GM19452 (cell line): ENCODE measurements around the gene DSCAM.

Experiments
- ATAC-seq: cut with Tn5 transposase; IDR thresholded peaks from one replicate; pipeline ENCODE4 v1.9.1; 2021; ENCODE audit not compliant: unreplicated experiment

Gene DSCAM

GRCh38 chr21:40402884-40403582 is 443.9 kb downstream of the DSCAM start:
- ATAC-seq = no peak

DNA sequence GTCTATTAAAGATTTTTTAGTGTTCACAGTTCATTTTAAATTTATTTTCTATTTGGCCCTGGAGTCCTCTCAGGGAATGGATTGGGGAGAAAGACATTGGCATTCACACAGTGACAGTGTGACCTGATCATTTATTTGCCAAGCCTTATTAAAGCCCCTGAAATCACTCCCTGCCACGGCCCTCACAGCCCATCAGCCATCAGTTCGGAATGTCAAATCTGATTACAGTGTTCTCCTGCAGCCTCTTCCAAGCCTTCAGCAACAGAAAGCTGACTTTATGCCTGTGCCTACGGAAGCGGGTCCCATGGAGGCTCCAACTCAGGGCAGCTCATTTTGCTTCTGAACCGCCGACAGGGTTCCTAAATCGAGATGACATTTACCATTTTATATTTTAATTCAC is 451.2 kb downstream of the DSCAM start:
- no peak for ATAC-seq

DNA sequence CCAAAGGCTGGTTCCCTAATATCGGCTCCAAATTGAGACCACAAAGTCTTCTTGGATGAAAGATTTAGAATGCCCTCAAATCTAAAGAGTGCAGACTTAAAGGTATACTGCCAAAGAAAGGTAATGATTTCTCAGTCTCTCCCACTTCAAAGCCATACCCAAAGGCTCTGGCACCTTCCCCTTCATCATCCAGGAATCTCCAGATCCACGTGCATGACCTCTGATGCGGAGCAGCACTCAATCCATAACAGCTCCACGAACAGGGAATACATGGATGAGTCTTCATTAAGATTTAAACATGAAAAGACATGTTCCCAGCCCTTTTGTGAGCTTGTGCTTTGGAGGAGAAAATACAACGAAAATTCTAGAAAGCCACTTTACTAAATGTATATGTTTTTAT is 453.9 kb downstream of the DSCAM start:
- ATAC-seq = no peak

GRCh38 chr21:40388046-40388445 is 458.9 kb downstream of the DSCAM start:
- no peak for ATAC-seq

DNA sequence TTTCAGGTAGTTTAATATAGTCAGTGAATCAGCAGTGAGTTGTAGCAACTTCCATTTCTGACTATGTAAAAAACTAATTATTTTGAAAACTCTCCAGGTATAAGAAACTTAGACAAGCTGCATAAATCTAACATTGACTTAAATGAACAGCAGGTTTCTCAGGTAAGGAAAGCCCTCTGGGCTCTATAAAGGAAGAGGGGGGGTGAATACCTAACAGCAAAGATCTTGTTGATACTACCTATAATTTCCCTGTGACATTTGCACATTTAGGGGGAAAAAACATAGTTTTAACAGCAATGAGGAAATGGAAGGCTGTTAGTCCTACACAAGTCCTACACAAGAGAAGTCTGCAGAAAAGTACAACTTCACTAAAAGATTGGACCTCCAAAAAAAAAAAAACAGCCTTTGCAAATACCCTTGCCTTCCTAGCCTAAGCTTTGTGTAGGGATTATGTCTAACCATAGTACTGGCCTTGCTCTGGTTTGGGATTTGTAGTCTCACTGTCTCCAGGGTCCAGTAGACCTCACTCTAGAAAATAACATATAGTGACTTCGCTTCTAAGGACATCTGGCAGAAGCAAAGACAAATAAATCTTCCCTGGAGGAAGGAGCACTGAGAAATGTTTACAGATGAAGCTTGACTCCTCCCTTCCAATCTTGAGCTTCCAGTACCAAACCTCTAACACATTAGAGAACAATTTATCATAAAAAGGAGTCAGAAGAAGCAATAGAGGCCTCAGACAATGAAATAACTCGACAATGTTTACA is 459.8 kb downstream of the DSCAM start:
- ATAC-seq = no peak

GRCh38 chr21:40386294-40386911 is 460.6 kb downstream of the DSCAM start:
- ATAC-seq = no peak

DNA sequence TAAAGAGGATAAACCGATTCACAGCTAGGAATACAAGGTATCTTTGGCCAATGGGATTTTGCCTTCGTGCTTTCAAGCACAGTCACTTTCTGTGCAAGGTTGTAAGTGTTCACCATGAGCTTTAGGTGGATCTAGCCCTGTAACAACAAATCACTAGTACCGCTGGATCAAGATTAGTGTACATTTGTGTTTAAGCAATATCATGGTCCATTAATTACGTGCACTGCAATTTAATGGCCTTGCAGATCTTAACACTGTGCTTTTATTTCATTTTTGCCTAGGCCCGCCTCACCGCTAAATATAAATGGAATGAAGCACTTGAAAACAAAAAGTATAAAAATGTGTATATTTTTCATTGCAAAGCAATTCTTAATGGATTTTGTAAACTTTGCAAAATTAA is 461.1 kb downstream of the DSCAM start:
- no peak for ATAC-seq

GRCh38 chr21:40383951-40384350 is 463.0 kb downstream of the DSCAM start:
- ATAC-seq = no peak

- ATAC-seq = no peak
Measured at GRCh38 chr21:40381111-40381510, 465.8 kb downstream of the DSCAM start.

- ATAC-seq = no peak
Measured at GRCh38 chr21:40379881-40380810, 466.8 kb downstream of the DSCAM start.

DNA sequence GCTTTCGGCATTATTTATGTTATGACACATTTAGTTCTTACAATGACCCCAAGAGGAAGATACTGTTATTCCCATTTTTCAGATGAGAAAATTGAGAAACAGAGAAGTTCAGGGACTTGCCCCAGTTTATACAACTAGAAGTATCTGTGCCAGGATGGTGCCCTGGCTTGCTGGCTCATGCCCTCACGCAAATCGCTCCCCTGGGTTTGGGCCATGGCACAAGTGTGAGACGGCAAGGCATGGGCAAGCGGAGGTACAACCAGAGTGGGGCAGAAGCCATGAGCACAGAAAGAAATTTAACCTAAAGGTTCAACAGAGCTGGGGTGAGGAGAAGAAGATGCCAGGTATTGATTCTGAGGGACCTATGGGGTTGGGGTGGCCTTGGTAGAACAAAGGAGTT is 469.8 kb downstream of the DSCAM start:
- ATAC-seq = no peak

DNA sequence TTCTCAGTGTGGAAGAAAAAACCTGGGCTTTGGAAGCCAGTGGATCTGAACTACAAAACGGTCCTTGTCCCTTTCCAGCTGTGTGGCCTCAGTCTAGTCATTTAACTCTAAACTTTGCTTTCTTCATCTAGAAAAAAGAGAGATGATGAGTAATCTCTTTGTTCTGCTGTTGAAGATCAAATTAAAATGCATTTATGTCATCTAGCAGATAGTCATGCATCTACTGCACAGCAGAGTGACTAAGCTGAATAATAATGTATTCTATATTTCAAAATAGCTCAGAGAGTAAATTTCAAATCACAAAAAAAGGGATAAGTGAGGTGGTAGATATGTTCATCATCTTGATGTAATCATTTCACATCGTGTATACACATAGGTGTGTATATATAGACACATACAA is 473.2 kb downstream of the DSCAM start:
- ATAC-seq = no peak

DNA sequence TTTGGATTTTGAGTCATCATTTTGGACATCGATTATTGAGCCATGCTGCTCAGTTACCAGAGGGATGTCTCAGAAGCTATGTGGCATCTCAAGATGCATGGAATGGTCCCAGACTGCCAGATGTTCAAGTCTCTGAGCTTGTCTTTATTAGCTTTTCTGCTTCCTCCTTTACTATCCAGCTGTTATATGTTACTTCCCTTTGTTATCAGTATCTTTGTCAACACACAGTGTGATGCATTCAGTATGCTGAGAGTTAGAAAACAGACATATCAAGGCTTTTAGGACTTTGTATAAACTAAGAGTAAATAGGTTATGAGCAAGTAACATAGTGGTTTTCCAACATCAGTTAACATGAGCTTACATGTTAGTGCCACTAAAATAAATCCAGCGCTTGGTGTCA is 474.5 kb downstream of the DSCAM start:
- no peak for ATAC-seq

DNA sequence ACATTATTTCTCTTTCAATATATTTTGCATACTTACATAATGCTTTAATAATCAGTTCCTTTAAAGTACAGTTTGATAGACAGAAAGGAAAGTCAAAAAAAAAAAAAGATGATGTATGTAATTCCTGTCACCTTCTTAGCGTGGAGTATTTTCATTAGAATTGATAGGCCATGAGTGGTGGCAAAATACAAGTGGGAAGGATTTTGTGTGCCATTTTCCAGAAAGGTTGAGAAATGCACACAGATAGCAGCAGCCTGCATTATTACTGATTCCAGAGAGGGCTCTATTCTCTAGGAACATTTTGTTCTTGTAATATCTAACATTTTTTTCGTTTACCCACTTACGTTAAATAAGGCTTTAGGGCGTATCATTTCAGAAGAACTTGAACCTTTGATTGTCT is 475.6 kb downstream of the DSCAM start:
- ATAC-seq = no peak

GRCh38 chr21:40356644-40357043 is 490.3 kb downstream of the DSCAM start:
- ATAC-seq = no peak

DNA sequence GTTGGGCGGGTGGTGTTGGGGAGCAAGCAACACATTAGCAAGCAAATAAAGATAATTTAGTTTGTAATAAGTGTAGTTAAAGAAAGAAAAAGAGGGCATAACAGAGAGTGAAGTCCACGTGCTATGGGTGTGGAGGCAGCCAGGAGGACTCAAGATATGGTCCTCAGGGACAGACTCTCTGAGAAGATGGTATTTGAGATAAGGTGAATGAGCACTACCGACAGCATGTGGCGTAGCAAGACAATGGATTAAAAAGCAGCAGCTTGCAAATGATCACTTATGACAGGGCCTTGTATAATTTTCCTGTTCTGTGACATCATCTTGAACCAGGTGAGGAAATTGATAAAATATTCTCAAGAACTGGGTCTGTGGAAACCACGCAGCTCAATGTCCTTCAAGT is 491.9 kb downstream of the DSCAM start:
- ATAC-seq = no peak

DNA sequence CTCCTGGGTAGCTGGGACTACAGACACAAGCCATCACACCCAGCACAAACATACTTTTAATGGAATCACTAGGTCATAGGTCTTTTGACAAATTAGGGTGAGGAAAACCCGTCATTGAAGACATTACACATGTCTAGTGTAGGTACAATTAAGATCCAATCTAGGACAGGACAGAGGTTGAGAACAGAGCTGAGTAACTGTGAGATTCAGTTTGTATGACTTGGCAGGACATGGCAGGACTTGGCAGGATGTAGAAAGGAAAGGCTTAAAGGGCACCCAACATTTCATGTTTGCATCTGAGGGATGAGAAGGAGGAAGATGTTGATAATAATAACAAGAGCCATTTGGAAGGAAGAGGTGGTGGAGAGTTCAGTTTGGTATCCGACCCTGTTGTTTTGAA is 496.0 kb downstream of the DSCAM start:
- no peak for ATAC-seq

- ATAC-seq = no peak
Measured at GRCh38 chr21:40349591-40349990, 497.4 kb downstream of the DSCAM start.

GRCh38 chr21:40345711-40346321 is 501.1 kb downstream of the DSCAM start:
- ATAC-seq = no peak

GRCh38 chr21:40340357-40340756 is 506.6 kb downstream of the DSCAM start:
- ATAC-seq = no peak

- no peak for ATAC-seq
Measured at GRCh38 chr21:40339050-40339449, 507.9 kb downstream of the DSCAM start.
